Thoracic aorta (tissue), 2 donors: Measurements from ENCODE around the gene CROCC. TPM values are rescaled to one million over a fixed set of nuclear protein-coding genes. Genes with fewer than 3 reads are reported as not detected.
"Not testable (repeated sequence)": the region's sequence is repeated elsewhere in the genome, so short reads cannot be mapped to it uniquely, and the experiment has no call there.

Experiments used
- ATAC-seq: fragments of 150-250 bp; one replicate; pipeline ENCODE4 v1.8.0; 2017; ENCODE audit warnings: low read depth; ENCODE audit not compliant: insufficient number of reproducible peaks, low FRiP score
- DNase-seq: peaks from one replicate; pipeline ENCODE4 v3.0.0-alpha.2; 2020; ENCODE audit warnings: low spot score
- H3K27ac ChIP-seq, 2 donors: fragments of 200-600 bp; sonication (generic); 1 replicate in 1 of 2; 2 replicates in 1 of 2; pipeline ENCODE4 v1.5.1; 2016; ENCODE audit warnings: mild to moderate bottlenecking in 2 of 2, moderate library complexity in 2 of 2
- H3K27me3 ChIP-seq: fragments of 200-600 bp; sonication (generic); replicated peaks from 2 replicates; pipeline ENCODE4 v1.6.0; 2016; ENCODE audit warnings: mild to moderate bottlenecking; ENCODE audit not compliant: insufficient read depth
- H3K36me3 ChIP-seq: fragments of 200-600 bp; sonication (generic); one replicate; pipeline ENCODE4 v1.5.1; 2016
- H3K4me1 ChIP-seq, 2 donors: fragments of 200-600 bp; sonication (generic); 1 replicate in 1 of 2; 2 replicates in 1 of 2; pipeline versions ENCODE4 v1.5.1 to v1.6.0; 2016; ENCODE audit warnings: low read depth in 2 of 2, mild to moderate bottlenecking in 1 of 2; ENCODE audit not compliant: control insufficient read depth in 1 of 2
- H3K4me3 ChIP-seq: fragments of 200-600 bp; sonication (generic); 2 replicates; pipeline ENCODE4 v1.5.1; 2016; ENCODE audit warnings: mild to moderate bottlenecking
- H3K9me3 ChIP-seq: fragments of 200-600 bp; sonication (generic); 2 replicates; pipeline ENCODE4 v1.5.1; 2016
- CTCF ChIP-seq: fragments of 200-600 bp; sonication (generic); IDR thresholded peaks from one replicate; pipeline ENCODE4 v1.5.1; 2019; ENCODE audit warnings: antibody characterized with exemption
- total RNA-seq, 2 donors: library from RNA; depleted of rRNA; stranded (reverse); fragments of >200 nt; gene quantifications; one replicate each; pipeline versions ENCODE4 v1.1.0 to v1.2.3, GENCODE V29; 2016

The CROCC gene
- total RNA-seq: 10 to 100 TPM; 49.7 to 56.2 TPM

GRCh38 chr1:16921391-16922185 is at the start of gene CROCC:
Gene CROCC, plus strand, starts transcription at chr1:16921931. Its CDS starts 88 bp downstream, at chr1:16922019.
- no peaks in the 10 kb centered on the region for H3K9me3 ChIP-seq
- ATAC-seq (no peak), DNase-seq (no peak)
- peak within 1 kb of the TSS; percentile 13 for H3K4me3 ChIP-seq
- no peak within 1 kb of the TSS for H3K27ac ChIP-seq
- no peaks in the 10 kb centered on the region for H3K27me3 ChIP-seq
- no peak for TF ChIP-seq CTCF
- peaks cover 0 to 6% of the 10 kb centered on the region in 2 donors for H3K4me1 ChIP-seq
- H3K36me3 ChIP-seq: no peaks in the 10 kb centered on the region

- H3K27me3 ChIP-seq, DNase-seq, H3K9me3 ChIP-seq, H3K4me1 ChIP-seq, H3K27ac ChIP-seq, H3K36me3 ChIP-seq: not testable (repeated sequence)
- peak overlapping the region; percentile 38 for H3K4me3 ChIP-seq
- ATAC-seq: peak; percentile 60
Observed at GRCh38 chr1:16872152-16873075, 49.3 kb upstream of the CROCC start.

GRCh38 chr1:16873076-16873879 is 48.5 kb upstream of the CROCC start:
- H3K4me1 ChIP-seq, H3K36me3 ChIP-seq, H3K27ac ChIP-seq, H3K27me3 ChIP-seq, DNase-seq, H3K9me3 ChIP-seq: not testable (repeated sequence)
- peak; percentile 14 for ATAC-seq
- peak overlapping the region; percentile 38 for H3K4me3 ChIP-seq

- H3K36me3 ChIP-seq, ATAC-seq, H3K27ac ChIP-seq, H3K9me3 ChIP-seq, H3K27me3 ChIP-seq, DNase-seq, H3K4me3 ChIP-seq, H3K4me1 ChIP-seq: not testable (repeated sequence)
Observed at GRCh38 chr1:16874968-16875765, 46.6 kb upstream of the CROCC start.

- H3K36me3 ChIP-seq, DNase-seq, H3K4me3 ChIP-seq, H3K9me3 ChIP-seq, H3K27ac ChIP-seq, ATAC-seq, H3K4me1 ChIP-seq, H3K27me3 ChIP-seq: not testable (repeated sequence)
Observed at GRCh38 chr1:16881742-16882141, 40.0 kb upstream of the CROCC start.

- no peaks in the 10 kb centered on the region for H3K9me3 ChIP-seq
- no peaks in the 10 kb centered on the region for H3K36me3 ChIP-seq
- no peak overlapping the region for H3K27ac ChIP-seq
- DNase-seq: no peak
- H3K4me3 ChIP-seq: no peak overlapping the region
- TF ChIP-seq CTCF: no peak
- peaks cover 6% of the 10 kb centered on the region for H3K27me3 ChIP-seq
- no peaks in the 10 kb centered on the region for H3K4me1 ChIP-seq
- no peak for ATAC-seq
Observed at GRCh38 chr1:16882986-16883385, 38.7 kb upstream of the CROCC start.

GRCh38 chr1:16884487-16884886 is 37.2 kb upstream of the CROCC start:
- H3K27me3 ChIP-seq, H3K4me1 ChIP-seq, H3K4me3 ChIP-seq, H3K36me3 ChIP-seq, ATAC-seq, DNase-seq, H3K9me3 ChIP-seq, H3K27ac ChIP-seq: not testable (repeated sequence)
